GM23248 (cell line): Measurements from ENCODE around the gene HMOX1.

Source experiments
- EZH2 ChIP-seq: fragments of 200-600 bp; sonication (generic); IDR thresholded peaks from 2 replicates; pipeline ENCODE4 v1.6.1; 2018; ENCODE audit warnings: antibody characterized with exemption, mild to moderate bottlenecking; ENCODE audit not compliant: insufficient read depth, poor library complexity, severe bottlenecking
- EZH2phosphoT487 ChIP-seq: fragments of 200-600 bp; sonication (generic); IDR thresholded peaks from 2 replicates; pipeline ENCODE4 v1.6.1; 2018; ENCODE audit warnings: antibody characterized with exemption, moderate library complexity, mild to moderate bottlenecking, low read depth; ENCODE audit not compliant: insufficient read depth

DNA sequence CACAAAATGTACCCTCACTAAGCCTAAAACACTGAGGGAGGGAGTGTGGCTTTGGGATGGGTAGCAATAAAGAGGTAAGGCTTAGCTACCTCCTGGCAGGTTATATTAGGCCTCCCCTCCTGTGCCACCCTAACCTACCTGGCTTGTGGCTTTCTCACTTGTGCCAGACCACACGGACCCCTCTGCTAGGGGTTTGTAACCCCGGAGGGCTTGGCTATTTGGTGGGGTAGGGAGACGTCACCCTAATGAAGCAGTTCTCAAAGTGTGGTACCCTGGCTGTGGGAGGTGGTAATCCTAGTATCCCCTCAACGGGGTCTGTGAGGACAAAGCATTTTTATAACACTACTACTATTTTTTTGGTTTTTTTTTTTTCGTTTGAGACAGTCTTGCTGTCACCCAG is 10.0 kb downstream of the HMOX1 start:
- no peak for TF ChIP-seq EZH2
- no peak for TF ChIP-seq EZH2phosphoT487
